HS-27A (cell line): Measurements from ENCODE around the gene FAM98B.

Experiments used
- DNase-seq: peaks from one replicate; pipeline ENCODE4 v3.0.0-alpha.2; 2012; ENCODE audit warnings: low read depth, missing footprints

The FAM98B gene

DNA sequence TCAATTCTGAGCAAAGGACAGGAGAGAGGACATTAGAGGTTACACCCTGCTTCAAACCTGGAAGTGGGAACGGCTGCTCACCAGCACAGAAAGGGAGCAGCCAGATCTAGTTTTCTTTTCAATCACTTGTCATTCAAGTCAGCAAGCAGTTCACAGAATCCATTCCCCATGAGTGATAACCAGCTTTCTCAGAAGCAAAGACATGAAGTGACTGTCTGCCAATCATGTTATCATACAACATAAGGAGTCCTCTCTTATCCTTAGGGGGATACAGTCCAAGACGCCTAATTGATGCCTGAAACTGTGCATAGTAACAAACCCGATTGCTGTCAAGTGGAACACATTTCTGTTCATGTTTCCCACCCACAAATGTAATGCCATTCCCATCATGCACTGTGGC, 54.7 kb downstream of the FAM98B start:
- no peak for DNase-seq

DNA sequence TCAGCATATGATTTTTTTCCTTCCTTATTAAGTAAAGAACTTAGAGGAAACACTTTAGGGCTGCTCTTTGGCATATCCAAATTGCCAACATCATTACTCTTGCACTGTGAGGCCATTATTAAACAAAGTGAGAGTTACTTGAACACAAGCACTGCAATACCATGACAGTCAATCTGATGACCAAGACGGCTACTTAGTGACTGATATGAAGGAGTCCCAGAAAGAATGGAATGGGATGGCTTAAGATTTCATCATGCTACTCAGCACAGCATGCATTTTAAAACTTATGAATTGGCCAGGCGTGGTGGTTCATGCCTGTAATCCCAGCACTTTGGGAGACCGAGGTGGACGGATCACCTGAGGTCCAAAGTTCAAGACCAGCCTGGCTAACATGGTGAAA, 55.2 kb downstream of the FAM98B start:
- DNase-seq: no peak

DNA sequence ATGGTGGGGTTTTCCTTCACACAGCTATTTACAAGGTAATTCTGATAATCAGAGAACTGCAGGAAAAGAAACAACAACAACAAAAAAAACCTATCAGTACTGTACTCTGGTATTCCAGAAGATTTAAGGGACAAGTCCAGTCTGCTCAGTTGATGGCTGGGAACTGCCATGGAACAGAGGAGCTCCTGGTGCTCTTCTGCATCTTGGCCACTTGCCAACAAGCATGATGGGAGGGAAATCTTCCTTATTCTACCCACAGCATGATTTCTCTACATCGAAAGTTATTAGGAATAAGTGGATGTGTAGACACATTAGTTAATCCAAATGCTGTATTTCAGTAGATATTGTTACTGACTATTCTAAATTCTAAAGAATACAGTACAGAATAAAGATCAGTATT, 59.0 kb downstream of the FAM98B start:
- DNase-seq: no peak

DNA sequence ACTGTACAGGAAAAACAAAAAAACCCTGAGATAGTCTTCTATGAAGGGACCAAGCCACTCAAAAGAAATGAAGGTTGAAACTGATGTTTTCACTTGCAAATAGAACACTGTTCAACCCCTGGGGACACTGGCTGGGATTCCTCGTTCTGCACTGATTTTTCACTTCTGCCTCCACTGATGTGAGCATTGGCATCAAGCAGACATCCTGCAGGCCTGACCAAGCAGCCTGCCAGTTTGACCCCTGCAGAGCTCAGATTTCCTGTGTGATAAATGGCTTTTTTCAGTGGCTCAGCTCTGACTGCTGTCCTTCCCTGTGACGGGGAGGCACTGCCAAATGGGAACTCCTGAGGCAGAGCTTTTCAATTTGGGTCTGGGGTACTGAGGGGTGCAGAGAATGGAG, 60.7 kb downstream of the FAM98B start:
- no peak for DNase-seq

DNA sequence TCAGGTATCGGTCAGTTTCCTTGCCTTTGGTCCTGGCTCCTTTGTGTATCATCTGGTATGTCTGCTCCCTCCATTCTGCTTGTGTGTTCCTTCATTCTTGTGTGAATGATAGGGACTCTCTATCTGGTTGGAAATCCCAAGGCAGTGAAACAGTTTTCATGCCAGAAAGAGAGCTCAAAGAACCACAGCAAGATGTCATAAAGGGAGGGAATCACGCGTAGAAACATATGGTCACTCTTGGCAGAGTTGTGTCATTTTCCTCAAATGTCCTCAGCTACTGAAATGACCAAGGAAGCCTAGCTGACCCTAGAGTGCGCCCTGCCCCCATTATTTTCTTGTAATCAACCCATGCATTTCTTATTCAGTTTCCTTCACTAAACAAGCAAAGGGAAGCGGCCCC, 62.7 kb downstream of the FAM98B start:
- DNase-seq: no peak

DNA sequence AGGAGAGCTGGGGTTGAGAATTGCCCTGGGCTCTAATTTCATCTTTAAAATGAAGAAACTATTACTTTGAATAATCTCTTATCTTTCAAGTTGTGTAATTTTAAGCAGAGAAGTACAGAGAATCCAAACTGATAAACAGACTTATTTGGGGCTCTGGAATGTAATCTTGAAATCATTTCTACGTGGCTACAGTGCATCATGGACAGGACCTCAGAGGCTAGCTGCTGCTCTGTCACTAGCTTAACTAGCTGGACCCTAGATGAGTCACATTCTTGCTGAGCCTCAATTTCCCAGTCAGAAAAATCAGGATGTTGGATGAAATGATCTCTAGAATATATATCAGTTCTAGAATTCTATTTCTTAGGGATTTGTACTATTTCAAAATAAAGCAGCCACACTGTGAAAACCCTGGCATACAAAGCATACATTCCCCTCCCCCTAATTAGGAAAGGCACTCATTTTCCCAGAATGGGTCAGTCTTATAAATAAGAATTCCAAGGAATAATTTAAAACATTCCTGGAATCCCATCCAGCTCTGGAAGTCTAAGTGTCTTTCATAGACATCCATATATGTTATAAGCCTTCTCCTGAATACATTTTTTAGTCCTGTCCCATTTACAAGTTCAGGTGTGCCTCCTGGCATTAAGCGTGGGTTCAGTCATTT, 63.5 kb downstream of the FAM98B start:
- no peak for DNase-seq

DNA sequence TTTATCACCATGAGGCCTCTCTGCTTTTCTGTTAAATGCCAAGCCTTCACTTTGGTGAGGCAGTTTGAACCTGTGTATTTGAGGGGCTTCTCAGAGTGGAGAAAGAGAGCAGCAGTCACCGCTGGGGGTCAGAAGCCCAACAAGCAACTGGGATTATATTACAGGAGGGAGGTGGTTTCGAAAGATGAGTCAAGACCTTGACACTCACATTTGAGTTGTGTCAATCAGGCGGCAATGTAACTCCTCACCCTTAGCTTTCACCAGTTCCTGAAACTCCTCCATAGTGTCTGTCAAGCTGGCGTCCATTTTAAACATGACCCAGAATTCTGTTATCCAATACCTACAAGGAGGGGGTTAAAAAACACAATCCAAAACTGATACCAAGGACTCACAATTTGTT, 64.2 kb downstream of the FAM98B start:
- no peak for DNase-seq

DNA sequence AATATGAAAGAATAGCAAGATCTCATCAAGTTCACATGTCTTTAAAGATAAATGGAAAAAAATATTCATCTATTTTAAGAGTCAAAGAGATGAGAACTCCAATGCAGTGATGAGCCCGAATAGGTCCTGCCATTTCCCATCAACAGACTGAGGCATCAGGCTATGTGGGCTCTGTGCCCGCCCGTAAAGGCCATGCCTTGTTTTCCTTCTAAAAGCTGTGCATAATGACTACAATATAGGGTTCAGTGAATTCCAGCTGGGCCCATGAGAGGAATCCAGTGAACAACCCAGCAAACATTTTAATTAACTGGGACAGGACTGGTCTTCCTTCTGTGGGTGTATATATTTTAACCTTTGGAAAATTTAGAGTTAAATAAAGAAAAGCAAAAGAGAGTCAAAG, 66.1 kb downstream of the FAM98B start:
- no peak for DNase-seq

DNA sequence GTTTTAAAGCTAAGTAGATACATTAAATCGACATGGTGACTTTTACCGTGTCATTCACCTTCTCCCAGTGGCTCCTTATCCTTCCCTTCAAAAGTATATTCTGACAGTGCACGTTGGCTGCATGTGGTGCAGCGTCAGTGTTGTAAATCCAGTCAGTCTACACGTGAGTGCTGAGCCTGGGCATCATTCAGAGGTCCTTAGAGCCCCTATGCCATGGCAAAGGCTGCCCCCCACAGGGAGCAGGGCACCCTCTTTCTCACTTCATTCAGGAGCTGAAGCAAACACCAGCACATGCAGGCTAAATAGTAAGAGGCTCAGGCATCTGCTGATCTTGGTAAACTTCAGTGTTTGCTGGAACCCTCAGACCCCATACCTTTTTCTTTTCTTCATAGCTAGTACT, 67.4 kb downstream of the FAM98B start:
- no peak for DNase-seq

DNA sequence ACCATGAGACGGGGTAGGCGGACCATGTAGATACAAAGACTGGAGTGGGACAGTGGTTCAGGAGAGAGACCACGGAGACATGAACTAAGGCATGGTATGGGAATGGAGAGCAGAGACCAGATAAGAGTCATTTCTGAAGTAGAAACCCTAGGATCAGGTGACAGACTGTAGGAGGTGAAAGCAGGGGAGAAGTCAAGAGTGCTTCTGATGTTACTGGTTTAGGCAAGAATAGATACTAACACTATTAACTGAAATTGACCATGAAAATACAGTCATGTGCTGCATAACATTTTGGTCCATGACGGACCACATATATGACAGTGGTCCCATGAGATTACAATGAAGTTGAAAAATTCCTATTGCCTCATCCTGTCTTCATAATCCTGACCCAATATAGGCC, 69.0 kb downstream of the FAM98B start:
- DNase-seq: no peak

DNA sequence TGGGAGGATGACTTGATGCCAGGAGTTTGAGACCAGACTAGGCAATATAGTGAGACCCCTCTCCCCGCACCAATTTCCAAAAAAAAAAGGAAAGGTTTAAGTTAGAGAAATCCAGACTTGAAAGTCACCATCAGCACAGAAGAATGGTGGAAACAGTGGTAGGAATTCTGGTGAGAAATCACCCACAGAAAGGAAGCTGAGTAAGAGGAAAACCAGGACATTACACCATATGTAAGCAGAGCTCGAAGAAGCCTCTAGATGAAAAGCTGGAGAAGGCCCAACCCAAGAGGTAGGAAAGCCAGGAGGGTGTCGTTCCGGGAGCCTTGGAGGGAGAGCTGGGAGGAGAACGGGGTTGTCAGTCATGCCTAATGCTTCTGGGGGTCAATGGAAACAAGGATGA, 70.2 kb downstream of the FAM98B start:
- no peak for DNase-seq

DNA sequence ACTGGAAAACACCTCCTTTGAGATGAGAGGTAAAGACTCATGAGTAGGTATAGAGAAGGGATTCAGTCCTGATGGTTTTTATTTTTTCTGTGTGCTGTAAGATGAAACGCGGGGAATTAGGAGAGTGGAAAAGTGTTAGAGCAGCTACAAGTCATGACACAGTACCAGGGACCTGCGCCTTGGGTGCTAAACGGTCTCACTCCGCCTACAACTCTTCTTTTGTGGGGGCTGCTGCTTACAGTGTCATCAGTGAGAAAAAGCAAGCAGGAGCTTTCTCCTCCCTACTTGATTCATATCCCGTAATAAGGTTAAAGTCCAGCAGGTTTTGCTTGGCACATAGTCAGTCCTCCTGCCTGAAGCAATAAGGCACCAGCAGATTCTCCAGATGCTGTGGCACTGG, 71.6 kb downstream of the FAM98B start:
- no peak for DNase-seq

DNA sequence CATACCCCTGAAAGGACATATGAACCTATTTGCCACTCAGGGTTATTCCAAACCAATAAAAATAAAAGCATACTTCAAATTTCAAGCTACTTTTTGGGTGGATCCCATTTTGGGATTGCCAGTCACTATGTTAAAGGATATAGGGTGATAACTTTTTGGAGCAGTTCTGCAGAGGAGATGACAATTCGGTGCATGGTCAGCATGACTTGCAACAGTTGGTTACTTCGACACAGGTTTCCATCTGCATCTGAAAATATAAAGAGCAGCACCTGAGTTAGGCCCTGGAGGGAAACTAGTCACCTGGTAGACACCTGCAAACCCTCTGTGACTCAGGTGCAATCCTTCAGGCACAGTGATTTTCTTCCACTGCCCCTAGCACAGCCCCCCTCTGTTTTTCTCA, 72.2 kb downstream of the FAM98B start:
- DNase-seq: no peak

DNA sequence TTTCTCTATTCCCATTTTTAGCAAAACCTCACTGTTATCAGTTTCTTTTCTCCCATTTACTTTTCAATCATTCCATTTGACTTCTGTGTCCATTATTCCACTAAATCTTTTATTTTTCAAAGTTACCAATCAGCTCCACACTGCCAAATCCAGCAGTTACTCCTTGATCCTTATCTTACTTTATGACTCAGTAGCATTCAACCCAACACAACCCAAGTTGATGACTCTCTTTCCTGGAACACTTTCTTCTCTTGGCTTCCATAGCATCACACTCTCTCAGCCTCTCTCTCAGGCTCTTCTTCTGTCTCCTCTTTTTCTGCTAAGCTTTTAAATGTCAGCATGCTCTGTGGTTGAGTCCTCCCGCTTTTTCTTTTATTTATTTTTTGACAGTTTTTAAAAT, 74.4 kb downstream of the FAM98B start:
- no peak for DNase-seq

DNA sequence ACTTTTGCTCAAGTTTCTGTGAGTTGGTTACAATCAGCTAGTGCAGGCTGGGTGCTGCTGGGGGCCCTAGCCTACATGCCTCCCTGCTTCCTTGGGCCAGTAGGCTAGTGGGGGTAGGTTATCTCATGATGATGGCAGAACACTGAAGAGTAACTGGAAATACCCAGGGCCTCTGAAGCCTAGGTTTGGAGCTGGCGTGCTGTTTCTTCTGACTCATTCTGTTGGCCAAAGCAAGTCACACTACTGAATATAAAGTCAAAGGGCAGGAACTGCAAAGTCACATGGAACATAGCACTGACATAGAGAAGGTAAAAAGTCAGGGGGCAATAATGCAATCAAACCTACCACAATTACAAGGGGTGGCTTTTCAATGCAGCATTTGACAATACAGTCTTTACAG, 76.2 kb downstream of the FAM98B start:
- DNase-seq: no peak

DNA sequence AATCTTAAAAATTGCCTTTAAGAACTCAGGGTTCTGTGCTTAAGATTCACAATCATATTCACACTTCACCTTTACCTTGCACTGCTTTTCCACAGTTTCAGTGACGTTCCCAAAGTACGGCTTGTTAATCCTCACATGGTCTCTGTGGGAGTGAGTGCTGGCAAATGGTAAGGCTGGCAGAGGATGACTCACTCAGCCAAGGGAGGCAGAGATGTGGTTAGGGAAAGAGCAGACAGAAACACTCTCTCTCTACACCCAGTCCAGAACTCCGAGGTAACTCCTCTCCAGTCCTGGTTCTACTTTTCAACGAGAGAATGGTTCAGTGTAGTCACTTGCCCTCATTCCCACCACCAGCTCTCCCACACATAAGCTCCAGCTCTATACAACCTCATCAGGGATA, 77.6 kb downstream of the FAM98B start:
- DNase-seq: no peak

DNA sequence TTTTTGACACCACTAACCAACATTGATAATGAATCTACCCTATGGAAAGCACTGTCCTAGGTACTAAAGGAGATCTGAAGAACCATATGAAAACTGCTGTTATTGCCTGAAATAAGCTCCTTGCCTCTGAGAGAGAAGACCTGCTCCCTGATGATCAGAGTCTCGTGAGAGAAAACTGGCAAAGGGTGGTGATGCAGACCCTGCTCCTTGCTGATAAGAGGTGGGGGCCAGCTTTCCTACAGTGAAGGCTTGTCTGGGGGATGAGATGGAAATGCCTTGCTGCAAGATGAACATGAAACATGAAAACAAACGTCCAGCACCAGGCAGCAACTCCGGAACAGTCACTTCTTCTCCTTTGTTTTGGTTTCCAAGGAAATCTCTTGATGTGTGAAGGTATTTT, 78.8 kb downstream of the FAM98B start:
- no peak for DNase-seq

DNA sequence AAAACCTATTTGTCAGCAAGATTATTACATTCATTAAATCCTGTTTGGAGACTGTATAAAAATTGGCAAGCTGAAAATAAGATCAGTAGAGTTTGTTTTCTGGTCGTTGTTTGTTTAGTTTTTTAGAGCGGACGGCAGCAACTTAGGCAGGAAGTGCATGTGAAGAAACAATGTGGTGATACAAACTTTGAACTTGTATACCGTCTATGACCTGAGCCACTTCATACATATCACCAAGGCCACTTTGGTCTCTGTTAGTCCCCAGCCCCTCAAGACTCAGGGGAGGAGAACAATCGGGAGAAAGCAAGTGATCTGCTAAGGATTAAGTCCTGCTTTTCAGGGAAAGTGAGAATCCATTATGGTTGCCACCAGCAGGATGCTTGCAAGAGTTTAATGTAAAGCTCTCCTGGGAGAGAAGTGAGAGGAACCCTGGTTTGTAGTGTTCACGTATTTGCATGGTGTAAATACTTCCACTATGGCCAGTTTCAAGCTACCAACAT, 79.5 kb downstream of the FAM98B start:
- no peak for DNase-seq

DNA sequence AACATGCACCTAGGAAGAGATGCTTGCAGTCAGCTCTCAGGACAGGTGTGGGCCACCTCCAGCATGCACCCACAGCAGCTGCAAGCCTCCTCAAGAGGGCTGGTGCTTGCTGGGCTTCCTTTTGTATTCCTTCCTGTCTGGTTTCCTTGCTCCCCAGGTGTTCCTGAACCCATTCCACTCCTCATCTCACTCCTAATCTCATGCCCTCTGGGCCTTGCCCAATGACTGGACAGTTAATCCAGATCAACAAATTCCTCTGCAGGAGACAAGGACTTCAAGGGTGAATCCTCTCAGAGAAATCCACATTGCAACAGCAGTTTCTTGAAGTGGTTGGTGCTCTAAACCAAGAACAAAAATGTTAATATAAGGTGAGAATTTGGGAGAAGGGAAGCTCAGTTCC, 80.0 kb downstream of the FAM98B start:
- DNase-seq: no peak

DNA sequence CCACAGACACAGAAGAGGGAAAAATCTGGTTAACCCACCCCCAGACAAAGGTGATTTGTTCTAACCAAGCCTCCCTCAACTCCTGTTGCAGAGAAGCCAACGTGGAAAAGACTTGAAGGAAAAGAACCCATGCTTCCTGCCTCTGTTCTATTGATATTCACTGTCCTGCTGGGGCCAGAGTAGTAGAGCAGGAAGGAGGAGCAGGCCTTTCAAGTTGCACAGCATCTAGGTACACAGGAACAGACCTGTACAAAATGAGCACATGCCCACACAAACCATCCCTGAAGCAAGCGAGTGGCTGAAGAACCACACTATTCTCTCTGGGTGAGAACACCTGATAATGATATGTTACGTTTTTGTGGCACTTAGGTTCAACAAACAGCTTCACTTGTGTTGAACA, 80.8 kb downstream of the FAM98B start:
- no peak for DNase-seq

DNA sequence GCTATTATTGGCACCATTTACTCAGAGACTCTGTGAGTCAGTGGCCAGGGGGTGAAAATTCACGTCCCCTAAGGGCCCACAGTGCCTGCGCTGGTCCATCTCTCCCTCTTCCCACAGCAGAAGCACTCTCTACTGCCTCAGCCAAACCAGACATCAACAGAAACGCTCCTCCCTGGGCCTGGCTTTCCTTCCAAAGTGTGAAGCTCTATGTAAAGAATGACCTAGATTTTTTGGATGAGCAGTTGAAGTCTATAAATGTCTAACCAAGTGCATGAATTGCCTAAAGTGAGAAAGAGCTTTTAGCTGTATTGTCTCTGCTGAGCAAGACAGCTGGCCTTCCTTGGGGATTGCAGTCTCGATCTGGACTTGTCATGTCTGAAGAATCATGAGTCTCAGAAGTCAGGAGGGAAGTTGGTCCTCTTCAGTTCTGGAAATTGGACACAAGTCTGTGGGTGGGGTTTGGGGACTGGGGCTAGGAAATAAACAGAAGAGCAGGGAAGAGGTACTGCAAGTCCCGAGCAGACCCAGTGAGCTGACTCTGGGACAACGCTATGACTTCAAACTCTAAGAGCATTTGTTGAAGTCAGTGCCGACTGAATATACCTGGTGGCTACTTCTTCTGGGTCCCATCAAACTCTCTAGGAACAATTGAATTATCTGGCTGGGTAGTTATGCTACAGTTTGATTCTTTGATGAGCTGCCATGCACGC, 81.7 kb downstream of the FAM98B start:
- no peak for DNase-seq

DNA sequence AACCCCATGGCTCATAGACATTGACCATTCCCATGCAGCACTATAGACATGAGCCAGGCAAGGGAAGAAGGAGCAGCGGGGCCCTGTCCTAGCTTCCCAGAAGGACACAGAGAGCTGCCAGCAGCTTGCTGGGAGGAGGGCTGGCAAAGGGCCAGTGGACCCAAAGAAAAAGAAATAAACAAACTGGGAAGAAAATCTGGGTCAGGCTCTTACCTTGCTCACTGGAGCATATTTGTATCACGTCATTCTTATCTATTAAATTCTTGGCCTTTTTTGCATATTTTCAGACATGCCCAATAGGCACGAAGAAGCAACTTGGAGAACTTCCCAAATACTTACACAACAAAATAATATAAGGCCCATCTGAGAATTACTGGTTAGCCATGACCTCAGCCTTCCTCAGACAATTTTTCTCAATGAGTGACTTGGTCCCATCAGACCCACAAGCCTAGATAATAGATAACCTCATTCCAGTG, 82.3 kb downstream of the FAM98B start:
- DNase-seq: peak; percentile 92
